HT-29 (cell line): Measurements from ENCODE around the gene PLK2. TPM values are rescaled to one million over a fixed set of nuclear protein-coding genes. Genes with fewer than 3 reads are reported as not detected.

Experiments
- DNase-seq: peaks from one replicate; pipeline ENCODE4 v3.0.0-alpha.2; 2015; ENCODE audit warnings: low spot score
- total RNA-seq: library from RNA; depleted of rRNA; stranded (reverse); fragments of >200 nt; shearing (Covaris generic); gene quantifications from 2 replicates; pipeline ENCODE4 v1.2.3, GENCODE V29; 2014; rRNA removed

The PLK2 gene
- total RNA-seq, 1 experiment from 2014 or later: 984 TPM

DNA sequence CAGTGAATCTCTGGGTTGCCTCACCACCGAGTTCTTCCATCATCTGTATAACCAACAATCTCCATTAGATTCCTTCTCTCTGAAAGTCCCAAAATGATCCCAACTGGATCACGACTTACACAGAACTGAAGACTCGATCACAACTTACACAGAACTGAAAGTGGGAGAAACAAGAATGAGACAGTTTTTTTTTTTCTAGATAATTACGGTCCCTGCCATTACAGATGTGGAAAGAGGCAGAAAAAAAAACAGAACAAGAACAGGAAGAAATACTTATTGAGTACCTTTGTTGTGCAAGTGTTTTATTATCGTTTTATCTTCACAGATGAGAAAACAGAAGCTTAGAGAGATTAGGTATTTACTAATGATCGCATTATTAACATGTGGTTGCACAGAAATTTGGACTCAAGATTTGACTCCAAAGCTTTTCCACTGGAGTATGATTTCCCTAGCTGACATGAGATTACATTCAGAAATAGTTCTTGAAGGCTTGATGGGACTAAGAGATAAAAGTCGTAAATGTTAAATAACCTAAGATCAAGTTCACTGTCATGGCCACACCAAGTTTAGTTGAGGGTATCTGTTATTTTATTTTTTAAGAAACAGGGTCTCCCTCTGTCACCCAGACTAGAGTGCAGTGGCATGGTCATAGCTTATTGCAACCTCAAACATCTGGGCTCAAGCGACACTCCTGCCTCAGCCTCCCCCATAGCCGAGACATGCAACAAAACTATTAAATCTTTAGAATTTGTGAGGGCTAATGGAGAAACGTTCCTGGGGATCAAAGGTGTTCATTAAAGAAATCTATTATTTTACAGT is 8.9 kb downstream of the PLK2 start:
- DNase-seq: peak; percentile 41

DNA sequence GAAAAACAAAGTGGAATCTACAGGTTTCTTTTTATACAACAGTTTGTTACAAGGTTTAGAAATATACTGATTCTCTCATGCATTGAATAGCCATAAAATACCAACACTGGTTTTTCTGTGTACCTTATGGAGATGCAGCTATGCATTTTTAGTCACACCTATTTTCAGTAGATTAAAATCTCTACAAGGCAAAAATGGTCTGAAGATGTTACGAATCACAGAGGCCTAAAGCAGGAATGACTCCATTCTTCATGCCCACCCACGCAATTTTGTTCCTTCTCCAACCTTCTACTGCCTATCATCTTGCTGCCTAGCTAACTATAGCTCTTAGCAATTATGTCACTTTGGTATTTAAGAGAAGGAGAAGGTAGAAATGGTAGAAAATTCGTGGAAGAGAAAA is 9.9 kb downstream of the PLK2 start:
- DNase-seq: no peak

DNA sequence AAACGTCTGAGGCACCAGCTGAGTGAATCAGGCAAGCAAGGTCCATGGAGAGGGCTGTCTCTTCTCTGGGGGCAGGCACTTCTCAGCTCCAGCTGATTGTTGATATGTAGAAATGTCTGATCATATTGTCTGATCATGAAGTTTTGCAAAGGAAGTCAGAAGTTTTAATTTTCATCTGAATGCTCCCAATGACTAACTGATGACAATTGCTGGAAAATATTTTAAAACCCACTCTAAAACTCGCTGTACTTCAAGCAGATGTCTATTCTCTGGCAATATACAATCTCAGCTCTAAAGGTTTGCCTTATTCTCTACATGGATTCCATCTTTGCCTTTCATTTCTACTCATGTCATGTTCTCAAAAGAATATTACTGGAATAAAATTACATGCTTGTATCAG is 12.7 kb downstream of the PLK2 start:
- no peak for DNase-seq

DNA sequence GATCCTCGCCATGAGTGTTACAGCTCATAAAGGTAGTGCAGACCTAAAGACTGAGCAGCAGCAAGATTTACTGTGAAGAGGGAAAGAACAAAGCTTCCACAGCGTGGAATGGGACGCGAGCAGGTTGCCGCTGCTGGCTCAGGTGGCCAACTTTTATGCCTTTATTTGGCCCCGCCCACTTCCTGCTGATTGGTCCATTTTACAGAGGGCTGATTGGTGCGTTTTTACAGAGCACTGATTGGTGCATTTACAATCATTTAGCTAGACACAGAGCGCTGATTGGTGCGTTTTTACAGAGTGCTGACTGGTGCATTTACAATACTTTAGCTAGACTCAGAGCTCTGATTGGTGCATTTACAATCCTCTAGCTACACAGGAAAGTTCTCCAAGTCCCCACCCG is 13.9 kb downstream of the PLK2 start:
- no peak for DNase-seq

- DNase-seq: no peak
Observed at GRCh38 chr5:58444805-58445204, 15.1 kb downstream of the PLK2 start.

GRCh38 chr5:58440901-58441460 is 18.9 kb downstream of the PLK2 start:
- DNase-seq: peak; percentile 50

DNA sequence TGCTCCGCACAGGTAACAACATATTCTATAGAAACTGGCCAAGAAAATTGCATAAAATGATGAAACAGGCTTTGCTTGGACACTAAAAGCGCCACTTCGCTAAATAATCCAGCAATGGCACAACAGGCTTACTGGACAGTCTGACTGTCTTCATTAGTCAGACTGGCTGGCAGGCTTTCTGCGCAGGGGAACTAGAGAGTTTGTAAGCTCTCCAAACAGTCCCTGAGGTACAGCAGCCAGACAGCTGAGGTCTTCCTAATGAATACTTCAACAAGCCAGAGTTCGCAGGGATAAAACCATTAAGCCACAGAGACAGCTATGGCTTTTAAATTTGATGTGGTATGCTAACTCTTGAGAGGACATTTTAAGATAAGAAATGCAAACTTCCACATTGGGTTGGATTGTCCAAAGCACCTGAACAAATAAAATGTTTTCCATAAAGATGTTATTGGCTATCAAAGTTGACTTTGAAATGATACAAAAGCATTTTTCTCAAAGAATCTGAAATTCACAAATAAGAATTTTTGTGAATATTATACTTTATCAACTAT is 20.7 kb downstream of the PLK2 start:
- DNase-seq: no peak

GRCh38 chr5:58437661-58438060 is 22.2 kb downstream of the PLK2 start:
- DNase-seq: no peak

DNA sequence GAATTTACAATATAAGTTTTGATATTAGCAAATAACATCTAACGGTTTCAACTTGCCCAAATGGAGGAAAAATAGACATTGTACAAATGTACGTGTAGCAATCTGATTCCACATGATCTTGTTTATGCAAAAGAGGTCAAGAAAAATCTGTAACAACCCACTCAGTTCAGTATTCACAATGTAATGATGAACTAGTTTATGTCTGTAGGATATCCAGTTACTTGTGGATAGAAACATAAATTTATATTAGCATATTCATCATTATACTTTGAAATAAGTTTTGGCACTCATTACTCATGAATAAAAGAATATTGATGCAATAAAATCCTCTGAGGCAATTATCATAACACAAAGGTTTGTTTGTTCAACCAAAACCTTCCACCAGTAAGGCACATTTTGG is 28.1 kb downstream of the PLK2 start:
- no peak for DNase-seq

DNA sequence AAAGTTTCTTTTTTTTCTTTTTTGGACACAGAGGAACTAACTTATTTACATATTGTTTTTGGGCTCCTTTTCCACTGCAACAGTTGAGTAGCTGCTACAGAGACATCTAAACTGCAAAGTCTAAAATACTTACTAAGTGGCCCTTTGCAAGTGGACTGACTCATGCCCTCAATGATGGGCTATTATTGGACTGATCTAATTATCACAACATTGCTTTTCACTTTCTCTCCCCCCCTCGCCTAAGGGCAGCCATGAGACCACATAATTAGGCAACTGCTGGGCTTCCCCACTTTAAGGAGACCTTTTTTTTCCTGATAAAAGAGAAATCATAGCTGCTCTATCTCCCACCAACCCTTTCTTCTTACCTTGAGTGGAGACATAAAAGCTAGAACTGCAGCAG is 47.0 kb downstream of the PLK2 start:
- DNase-seq: no peak

DNA sequence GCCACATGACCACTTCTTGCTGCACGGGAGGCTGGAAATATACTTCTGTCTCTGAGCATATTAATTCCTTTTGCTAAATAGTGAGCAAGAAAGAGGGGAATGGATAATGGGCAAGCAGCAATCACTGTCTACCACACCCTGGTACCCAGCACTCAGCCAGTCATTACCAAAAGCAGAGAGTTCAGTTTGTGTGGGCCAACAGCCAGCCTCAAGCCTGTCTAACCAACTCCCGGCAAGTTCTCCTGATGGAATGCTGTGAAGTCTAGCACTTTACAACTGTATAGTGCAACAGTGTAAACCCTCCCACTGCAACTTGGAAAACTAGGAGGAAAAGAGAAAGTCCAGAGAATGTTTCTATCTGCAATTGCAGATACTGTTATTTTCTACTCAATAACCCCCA is 47.8 kb downstream of the PLK2 start:
- DNase-seq: no peak

GRCh38 chr5:58411372-58411771 is 48.5 kb downstream of the PLK2 start:
- peak; percentile 45 for DNase-seq

DNA sequence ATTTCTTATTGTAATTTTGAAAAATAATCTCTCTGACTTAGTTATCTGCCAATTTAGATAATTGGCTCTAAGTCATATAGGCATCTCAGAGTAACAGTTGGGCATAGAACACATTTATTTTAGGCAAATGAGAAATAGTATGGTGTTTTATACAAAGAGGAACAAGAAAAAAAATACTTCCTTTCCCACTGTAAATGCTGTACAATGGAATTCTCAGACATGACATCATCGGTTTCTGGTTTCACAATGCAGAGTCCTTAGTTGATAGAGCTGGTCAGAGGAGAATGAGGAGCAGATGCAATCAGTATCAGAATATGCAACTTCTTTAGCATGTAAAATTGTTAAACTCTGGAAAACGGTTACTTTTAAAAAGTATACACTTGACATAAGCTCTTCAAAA is 49.4 kb downstream of the PLK2 start:
- peak; percentile 57 for DNase-seq

DNA sequence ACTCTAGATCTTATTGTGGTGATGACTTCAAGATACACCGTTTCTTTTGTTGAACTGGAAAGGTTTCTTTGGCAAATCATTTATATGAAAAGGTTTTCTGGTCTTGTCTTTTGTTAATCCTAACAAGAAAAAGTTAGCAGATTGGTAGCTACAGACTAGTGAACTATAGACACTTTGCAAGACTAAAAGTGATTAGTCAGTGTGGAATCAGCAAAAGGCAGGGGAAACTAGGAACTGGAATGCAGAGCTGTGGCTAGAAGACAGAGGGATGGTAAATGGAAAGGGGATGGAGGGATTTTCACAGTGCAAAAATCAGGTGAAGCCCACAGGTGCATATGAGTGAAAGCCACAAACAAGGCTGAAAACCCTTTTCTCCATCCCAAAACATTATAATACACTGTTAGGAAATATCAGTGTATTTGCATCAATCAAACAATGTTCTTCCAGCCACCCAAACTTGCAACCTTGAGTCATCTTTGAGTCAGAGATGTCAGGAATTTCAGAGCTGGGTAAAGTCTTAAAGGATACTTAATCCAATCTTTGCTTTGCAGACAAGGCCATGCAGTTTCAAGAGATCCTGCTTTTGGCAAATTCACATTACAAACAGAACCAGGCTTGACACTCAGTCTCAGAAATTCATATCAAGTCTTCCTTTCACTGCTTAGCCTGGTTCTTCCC is 52.7 kb downstream of the PLK2 start:
- DNase-seq: no peak

DNA sequence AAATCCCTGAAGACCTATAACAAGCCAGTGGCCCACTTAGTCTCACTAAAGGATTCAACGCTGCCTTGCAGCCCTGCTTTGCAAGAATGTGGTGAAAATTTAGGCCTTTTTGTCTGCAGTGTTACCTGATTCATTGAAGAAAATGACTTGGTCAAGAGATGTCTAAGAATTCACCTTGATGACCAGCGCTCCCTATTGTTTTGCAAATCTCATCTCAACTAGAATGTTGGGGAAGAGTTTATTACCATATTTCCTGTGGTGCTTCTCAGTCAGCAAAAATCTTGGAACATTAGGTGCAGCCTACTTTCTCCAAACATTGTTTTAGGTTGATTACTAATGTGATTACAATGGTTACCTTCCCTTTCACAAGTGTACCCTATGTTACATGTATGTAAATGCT is 53.5 kb downstream of the PLK2 start:
- DNase-seq: no peak

- no peak for DNase-seq
Observed at GRCh38 chr5:58405175-58405574, 54.7 kb downstream of the PLK2 start.

GRCh38 chr5:58404734-58405133 is 55.2 kb downstream of the PLK2 start:
- no peak for DNase-seq

Other genes starting within 250 kb of the PLK2 start
- not detected in 2 replicates for gene GAPT, start 31.3 kb upstream of the PLK2 start, total RNA-seq
- gene RAB3C, start 123.0 kb upstream of the PLK2 start, total RNA-seq: not detected in 2 replicates